HEK293 (cell line): Measurements from ENCODE around the gene GID8.

Experiments used
- CTCF ChIA-PET: fragments of 350-600 bp; formaldehyde crosslinking; extraction: SDS; loops from one replicate; lab custom pipeline; 2021; ENCODE audit warnings: antibody characterized with exemption; lab: Yijun Ruan, JAX
- POLR2A ChIA-PET: fragments of 300-600 bp; formaldehyde crosslinking; extraction: SDS; loops from one replicate; lab custom pipeline; 2020; ENCODE audit warnings: antibody characterized with exemption, inconsistent platforms; lab: Yijun Ruan, JAX
- H3K27ac ChIP-seq: fragments of 200-500 bp; sonication (Bioruptor generic); 2 replicates; pipeline ENCODE4 v1.5.1; 2014; ENCODE audit warnings: low read depth, low read length, control low read depth, inconsistent platforms; ENCODE audit errors: extremely low read depth
- H3K36me3 ChIP-seq, 2 experiments: fragments of 200-500 bp in 1 of 2; sonication (Bioruptor generic) in 1 of 2; 1 replicate in 1 of 2; 2 replicates in 1 of 2; pipeline ENCODE4 v1.5.1; 2014 to 2017; ENCODE audit warnings: inconsistent platforms in 2 of 2, low read length in 2 of 2; ENCODE audit not compliant: control insufficient read depth in 2 of 2, insufficient read depth in 1 of 2
- H3K4me1 ChIP-seq: fragments of 200-500 bp; sonication (Bioruptor generic); 2 replicates; pipeline ENCODE4 v1.5.1; 2014; ENCODE audit warnings: mild to moderate bottlenecking, low read length, inconsistent platforms; ENCODE audit not compliant: control insufficient read depth, insufficient read depth
- H3K4me3 ChIP-seq: 2 replicates; pipeline ENCODE4 v1.5.1; 2011; ENCODE audit warnings: low read depth, mild to moderate bottlenecking, control low read depth, low read length, moderate library complexity
- H3K9me3 ChIP-seq: fragments of 200-500 bp; sonication (Bioruptor generic); 2 replicates; pipeline ENCODE4 v1.5.1; 2014; ENCODE audit warnings: low read depth, low read length, inconsistent platforms; ENCODE audit not compliant: control insufficient read depth, insufficient read depth
- FEZF1 ChIP-seq: fragments of 450-650 bp; formaldehyde crosslinking; IDR thresholded peaks from 2 replicates; pipeline ENCODE4 v1.5.1; 2016; ENCODE audit warnings: missing biosample characterization, missing genetic modification characterization
- KLF17 ChIP-seq: fragments of 450-650 bp; formaldehyde crosslinking; IDR thresholded peaks from 2 replicates; pipeline ENCODE4 v1.5.1; 2016; ENCODE audit warnings: missing biosample characterization, missing genetic modification characterization
- MYNN ChIP-seq: fragments of 450-650 bp; formaldehyde crosslinking; IDR thresholded peaks from 2 replicates; pipeline ENCODE4 v1.5.1; 2016; ENCODE audit warnings: missing biosample characterization, missing genetic modification characterization, borderline replicate concordance
- MZF1 ChIP-seq: fragments of 450-650 bp; formaldehyde crosslinking; IDR thresholded peaks from 2 replicates; pipeline ENCODE4 v1.5.1; 2017; ENCODE audit warnings: missing biosample characterization, missing genetic modification characterization, borderline replicate concordance
- PRDM6 ChIP-seq: fragments of 450-650 bp; formaldehyde crosslinking; IDR thresholded peaks from 2 replicates; pipeline ENCODE4 v1.5.1; 2017; ENCODE audit warnings: missing biosample characterization, missing genetic modification characterization
- REST ChIP-seq: fragments of 450-650 bp; formaldehyde crosslinking; IDR thresholded peaks from 2 replicates; pipeline ENCODE4 v1.5.1; 2016; ENCODE audit warnings: missing biosample characterization, missing genetic modification characterization
- SETDB1 ChIP-seq: IDR thresholded peaks from one replicate; pipeline ENCODE4 v1.6.1; 2017; ENCODE audit warnings: mild to moderate bottlenecking, low read length, moderate library complexity, mixed read lengths; ENCODE audit not compliant: insufficient read length
- ZBTB26 ChIP-seq: fragments of 450-650 bp; formaldehyde crosslinking; optimal IDR thresholded peaks from 2 replicates; pipeline ENCODE3; 2016; ENCODE audit warnings: missing biosample characterization, mild to moderate bottlenecking, missing genetic modification characterization
- ZBTB8A ChIP-seq: fragments of 450-650 bp; formaldehyde crosslinking; IDR thresholded peaks from 2 replicates; pipeline ENCODE4 v1.5.1; 2016; ENCODE audit warnings: missing biosample characterization, missing genetic modification characterization
- ZNF148 ChIP-seq: fragments of 450-650 bp; formaldehyde crosslinking; IDR thresholded peaks from 2 replicates; pipeline ENCODE4 v1.5.0; 2017; ENCODE audit warnings: missing biosample characterization, missing genetic modification characterization, borderline replicate concordance
- ZNF558 ChIP-seq: fragments of 450-650 bp; formaldehyde crosslinking; IDR thresholded peaks from 2 replicates; pipeline ENCODE4 v1.5.1; 2016; ENCODE audit warnings: missing biosample characterization, missing genetic modification characterization
- ZNF560 ChIP-seq: fragments of 450-650 bp; formaldehyde crosslinking; IDR thresholded peaks from 2 replicates; pipeline ENCODE4 v1.5.1; 2017; ENCODE audit warnings: missing biosample characterization, missing genetic modification characterization, borderline replicate concordance
- ZNF610 ChIP-seq: fragments of 450-650 bp; formaldehyde crosslinking; IDR thresholded peaks from 2 replicates; pipeline ENCODE4 v1.5.1; 2016; ENCODE audit warnings: missing biosample characterization, missing genetic modification characterization, borderline replicate concordance
- ZNF791 ChIP-seq: fragments of 450-650 bp; formaldehyde crosslinking; IDR thresholded peaks from 2 replicates; pipeline ENCODE4 v1.5.1; 2016; ENCODE audit warnings: missing biosample characterization, missing genetic modification characterization
- ZNF843 ChIP-seq: fragments of 450-650 bp; formaldehyde crosslinking; IDR thresholded peaks from 2 replicates; pipeline ENCODE4 v1.5.1; 2016; ENCODE audit warnings: missing biosample characterization, missing genetic modification characterization
- ZSCAN23 ChIP-seq: fragments of 450-650 bp; formaldehyde crosslinking; IDR thresholded peaks from 2 replicates; pipeline ENCODE4 v1.5.1; 2016; ENCODE audit warnings: missing biosample characterization, missing genetic modification characterization

Gene GID8

GRCh38 chr20:62935204-62935967 is 2.6 kb upstream of the GID8 start (continued):
- TF ChIP-seq ZNF148 (tag by site-specific recombination) (no peak), ZNF560 (tag by site-specific recombination) (no peak), PRDM6 (tag by site-specific recombination) (no peak)
- TF ChIP-seq, all 188 proteins: peak for 0

- Histone ChIP-seq H3K4me1 (peaks cover 9% of the 10 kb centered on the region; the same call in 1 of the 2 replicates), H3K4me3 (peak overlapping the region; percentile 88), H3K9me3 (no peaks in the 10 kb centered on the region), H3K36me3 (peaks cover 8 to 39% of the 10 kb centered on the region in 2 experiments), H3K27ac (no peak overlapping the region)
- no peak for TF ChIP-seq KLF17 (tag by site-specific recombination)
- no peak for TF ChIP-seq SETDB1
- TF ChIP-seq MYNN = no peak
- ChIA-PET POLR2A (interaction anchor here (0.8 to 2.2 kb wide), 5 partner anchors 9 to 34 kb away, joined by 3 to 13 read pairs (median 5); partner anchors contain the start of gene DIDO1), CTCF (interaction anchor here (1.4 to 2.2 kb wide), 4 partner anchors 15 to 36 kb away, joined by 3 to 12 read pairs (median 6); no protein-coding TSS in a partner anchor)
These were observed 1.9 kb upstream of the GID8 start for GRCh38 chr20:62935968-62936585.

GRCh38 chr20:62937268-62938104 is 461 bp upstream of the GID8 start:
- ChIA-PET CTCF (interaction anchor here (0.6 to 1.6 kb wide), 6 partner anchors 10 to 117 kb away, joined by 3 to 12 read pairs (median 4); partner anchors contain the start of gene DIDO1), POLR2A (interaction anchor here (0.6 to 2.2 kb wide), 11 partner anchors 11 to 335 kb away, joined by 3 to 13 read pairs (median 3); partner anchors contain the start of genes ARFGAP1 and DIDO1)
- Histone ChIP-seq H3K27ac (peak overlapping the region; percentile 77), H3K4me3 (peak overlapping the region; percentile 88), H3K4me1 (peaks cover 9% of the 10 kb centered on the region; the same call in 1 of the 2 replicates), H3K36me3 (peaks cover 4 to 53% of the 10 kb centered on the region in 2 experiments), H3K9me3 (no peaks in the 10 kb centered on the region)
- TF ChIP-seq ZBTB8A (tag by site-specific recombination) (peak; percentile 90), REST (tag by site-specific recombination) (peak; percentile 52; the same call in 1 of the 2 replicates), ZNF843 (tag by site-specific recombination) (peak; percentile 55; the same call in 1 of the 2 replicates), ZSCAN23 (peak; percentile 51; the same call in 1 of the 2 replicates), FEZF1 (tag by site-specific recombination) (peak; percentile 22; the same call in 1 of the 2 replicates), ZBTB26 (tag by site-specific recombination) (peak; percentile 90), MZF1 (tag by site-specific recombination) (0 out of 2 replicates have a peak, but pooled peaks have one; percentile 19), ZNF558 (tag by site-specific recombination) (no peak), ZNF610 (tag by site-specific recombination) (peak; percentile 41; the same call in 1 of the 2 replicates), ZNF791 (tag by site-specific recombination) (0 out of 2 replicates have a peak, but pooled peaks have one; percentile 35)
